Glutamatergic neuron (in vitro differentiated cells): ENCODE results near the gene CDH3. TPM values are rescaled to one million over a fixed set of nuclear protein-coding genes. Genes with fewer than 3 reads are reported as not detected.
A peak's percentile ranks its signal among the peaks of the same experiment; 100 is the strongest.

ENCODE experiments used
- DNase-seq: peaks from one replicate; pipeline ENCODE4 v3.0.0; 2022
- H3K27ac Mint-ChIP-seq: one replicate; pipeline ENCODE4 v1.8.0; 2020; ENCODE audit warnings: mild to moderate bottlenecking, mixed read lengths, inconsistent platforms; ENCODE audit not compliant: unreplicated experiment
- H3K27me3 Mint-ChIP-seq: one replicate; pipeline ENCODE4 v1.8.0; 2020; ENCODE audit warnings: mild to moderate bottlenecking, moderate library complexity, mixed read lengths, inconsistent platforms; ENCODE audit not compliant: unreplicated experiment
- H3K36me3 Mint-ChIP-seq: one replicate; pipeline ENCODE4 v1.8.0; 2020; ENCODE audit warnings: mild to moderate bottlenecking, mixed read lengths, inconsistent platforms; ENCODE audit not compliant: unreplicated experiment
- H3K4me1 Mint-ChIP-seq: one replicate; pipeline ENCODE4 v1.8.0; 2020; ENCODE audit warnings: mild to moderate bottlenecking, low read depth, mixed read lengths, inconsistent platforms; ENCODE audit not compliant: unreplicated experiment
- H3K4me3 Mint-ChIP-seq: one replicate; pipeline ENCODE4 v1.8.0; 2020; ENCODE audit warnings: mild to moderate bottlenecking, mixed read lengths, inconsistent platforms; ENCODE audit not compliant: unreplicated experiment
- H3K9me3 Mint-ChIP-seq: one replicate; pipeline ENCODE4 v1.8.0; 2020; ENCODE audit warnings: mild to moderate bottlenecking, moderate library complexity, mixed read lengths, inconsistent platforms; ENCODE audit not compliant: unreplicated experiment
- total RNA-seq: library from RNA; stranded (reverse); fragmentation: NEBNext Ultra II Directional; extraction: Animal tissue kit (Norgen Biotek cat#: 25700); gene quantifications from one replicate; pipeline ENCODE4 v1.2.1, GENCODE V29; 2021; ENCODE audit not compliant: unreplicated experiment
- TF ChIP-seq, protein P1 (sequence below): fragments of 200-600 bp; sonication (generic); IDR thresholded peaks from one replicate; pipeline ENCODE4 v1.5.0; 2021; ENCODE audit not compliant: partially characterized antibody, unreplicated experiment

CDH3 gene
- total RNA-seq, 1 donor from 2014 or later = 1.3 TPM

DNA sequence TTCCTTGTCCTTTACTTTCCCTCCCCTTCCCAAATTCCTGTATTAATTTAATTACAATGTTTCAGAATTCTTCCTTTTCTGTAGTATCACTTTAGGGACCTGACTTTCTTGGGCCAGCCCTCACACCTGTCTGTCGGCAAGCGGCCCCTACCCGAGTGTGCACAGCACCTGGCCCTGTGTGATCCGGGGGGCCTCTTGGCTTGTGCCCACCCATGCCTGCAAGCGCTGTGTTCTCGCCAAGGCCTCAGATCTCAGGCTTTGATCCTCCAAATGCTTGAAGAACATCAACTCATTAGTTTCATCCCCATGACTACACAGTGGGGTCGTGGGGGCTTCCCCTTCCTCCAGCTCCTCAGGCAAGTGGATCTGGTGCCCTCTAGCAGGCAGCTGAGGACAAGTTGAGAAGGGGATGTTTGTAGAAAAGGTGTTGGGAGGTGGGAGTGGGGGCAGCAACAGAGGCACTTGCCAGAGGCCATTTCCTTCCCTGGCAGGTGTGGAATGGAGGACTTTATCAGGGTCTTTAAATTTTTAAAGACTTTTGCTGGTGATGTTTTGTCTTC is 15.7 kb upstream of the CDH3 start:
- DNase-seq = no peak
- Mint-ChIP-seq H3K4me3 (no peak overlapping the region), H3K9me3 (no peaks in the 10 kb centered on the region), H3K36me3 (no peaks in the 10 kb centered on the region), H3K4me1 (peaks cover 2% of the 10 kb centered on the region), H3K27me3 (peaks cover 2% of the 10 kb centered on the region), H3K27ac (no peak overlapping the region)
- TF ChIP-seq, protein P1, sequence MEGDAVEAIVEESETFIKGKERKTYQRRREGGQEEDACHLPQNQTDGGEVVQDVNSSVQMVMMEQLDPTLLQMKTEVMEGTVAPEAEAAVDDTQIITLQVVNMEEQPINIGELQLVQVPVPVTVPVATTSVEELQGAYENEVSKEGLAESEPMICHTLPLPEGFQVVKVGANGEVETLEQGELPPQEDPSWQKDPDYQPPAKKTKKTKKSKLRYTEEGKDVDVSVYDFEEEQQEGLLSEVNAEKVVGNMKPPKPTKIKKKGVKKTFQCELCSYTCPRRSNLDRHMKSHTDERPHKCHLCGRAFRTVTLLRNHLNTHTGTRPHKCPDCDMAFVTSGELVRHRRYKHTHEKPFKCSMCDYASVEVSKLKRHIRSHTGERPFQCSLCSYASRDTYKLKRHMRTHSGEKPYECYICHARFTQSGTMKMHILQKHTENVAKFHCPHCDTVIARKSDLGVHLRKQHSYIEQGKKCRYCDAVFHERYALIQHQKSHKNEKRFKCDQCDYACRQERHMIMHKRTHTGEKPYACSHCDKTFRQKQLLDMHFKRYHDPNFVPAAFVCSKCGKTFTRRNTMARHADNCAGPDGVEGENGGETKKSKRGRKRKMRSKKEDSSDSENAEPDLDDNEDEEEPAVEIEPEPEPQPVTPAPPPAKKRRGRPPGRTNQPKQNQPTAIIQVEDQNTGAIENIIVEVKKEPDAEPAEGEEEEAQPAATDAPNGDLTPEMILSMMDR = no peak

- Mint-ChIP-seq H3K27me3 (peaks cover 2% of the 10 kb centered on the region), H3K4me1 (no peaks in the 10 kb centered on the region), H3K27ac (no peak overlapping the region), H3K36me3 (no peaks in the 10 kb centered on the region), H3K4me3 (no peak overlapping the region), H3K9me3 (peaks cover 3% of the 10 kb centered on the region)
- DNase-seq = no peak
- TF ChIP-seq, protein P1 = no peak
Measured at GRCh38 chr16:68636064-68636560, 9.0 kb upstream of the CDH3 start.

DNA sequence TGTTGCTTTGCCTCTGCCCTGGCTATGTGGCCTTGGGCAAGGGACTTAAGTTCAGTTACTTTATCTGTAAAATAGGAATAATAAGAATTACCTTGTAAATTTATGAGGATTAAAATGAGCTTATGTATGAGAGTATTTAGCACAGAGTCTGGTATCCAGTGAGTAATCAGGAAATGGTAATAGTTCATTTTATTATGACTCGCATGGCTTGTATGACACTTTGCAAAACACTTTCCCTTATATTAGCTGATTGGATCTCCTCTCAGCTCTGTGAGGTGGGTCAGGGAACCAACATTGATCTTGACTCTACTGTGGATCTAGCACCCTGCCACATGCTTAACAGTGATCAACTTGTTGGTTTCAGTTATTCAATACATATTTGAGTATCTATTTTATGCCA is 8.3 kb upstream of the CDH3 start:
- H3K36me3 Mint-ChIP-seq = no peaks in the 10 kb centered on the region
- no peaks in the 10 kb centered on the region for H3K4me1 Mint-ChIP-seq
- peaks cover 5% of the 10 kb centered on the region for H3K9me3 Mint-ChIP-seq
- no peak overlapping the region for H3K4me3 Mint-ChIP-seq
- no peaks in the 10 kb centered on the region for H3K27me3 Mint-ChIP-seq
- no peak overlapping the region for H3K27ac Mint-ChIP-seq
- TF ChIP-seq, protein P1 = no peak
- no peak for DNase-seq

DNA sequence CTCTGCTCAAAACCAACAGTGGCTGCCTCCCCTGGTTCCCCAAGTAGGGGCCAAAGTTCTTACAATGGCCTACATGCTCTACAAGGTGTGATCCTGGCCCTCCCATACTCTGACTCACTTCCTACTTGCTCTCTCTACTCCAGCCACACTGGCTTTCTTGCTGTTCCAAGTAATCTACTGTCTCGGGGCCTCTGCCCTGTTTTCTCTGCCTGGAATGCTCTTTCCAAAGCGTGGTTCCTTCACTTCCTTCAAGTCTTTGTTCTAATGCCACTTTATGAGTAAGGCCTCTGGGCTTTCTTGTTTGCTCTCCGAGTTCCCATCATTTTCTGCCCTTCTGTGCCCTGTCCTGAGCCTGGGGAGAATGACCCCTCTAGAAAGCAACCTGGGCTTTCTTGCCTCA is 4.1 kb upstream of the CDH3 start:
- H3K4me1 Mint-ChIP-seq = no peaks in the 10 kb centered on the region
- no peak overlapping the region for H3K4me3 Mint-ChIP-seq
- DNase-seq = no peak
- TF ChIP-seq, protein P1 = no peak
- peaks cover 5% of the 10 kb centered on the region for H3K9me3 Mint-ChIP-seq
- no peaks in the 10 kb centered on the region for H3K36me3 Mint-ChIP-seq
- no peak overlapping the region for H3K27ac Mint-ChIP-seq
- peaks cover 13% of the 10 kb centered on the region for H3K27me3 Mint-ChIP-seq

DNA sequence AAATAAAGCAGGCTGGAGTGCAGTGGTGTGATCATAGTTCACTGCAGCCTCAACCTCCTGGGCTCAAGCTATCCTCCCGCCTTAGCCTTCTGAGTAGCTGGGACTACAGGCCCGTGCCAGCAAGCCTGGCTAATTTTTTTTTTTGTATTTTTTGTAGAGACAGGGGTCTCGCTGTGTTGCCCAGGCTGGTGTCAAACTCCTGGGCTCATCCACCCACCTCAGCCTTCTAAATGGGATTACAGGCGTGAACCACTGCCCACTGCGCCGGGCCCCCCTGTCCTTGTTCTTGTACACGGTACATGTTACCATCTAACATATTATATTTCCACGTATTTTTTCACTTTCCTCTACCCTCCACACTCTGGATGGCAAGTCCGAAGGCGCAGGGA is 3.1 kb upstream of the CDH3 start:
- Mint-ChIP-seq H3K4me1 (no peaks in the 10 kb centered on the region), H3K9me3 (peaks cover 5% of the 10 kb centered on the region), H3K27ac (no peak overlapping the region), H3K27me3 (peaks cover 13% of the 10 kb centered on the region), H3K4me3 (peak overlapping the region; percentile 74), H3K36me3 (no peaks in the 10 kb centered on the region)
- no peak for DNase-seq
- TF ChIP-seq, protein P1 = no peak
